LNCaP clone FGC (cell line): ENCODE measurements around the gene ALCAM.

Experiments used
- DNase-seq: peaks from one replicate; pipeline ENCODE4 v3.0.0-alpha.2; 2011; ENCODE audit warnings: low read depth
- H3K4me3 ChIP-seq: 2 replicates; pipeline ENCODE4 v1.5.1; 2011; ENCODE audit warnings: mild to moderate bottlenecking, low read depth, low read length, control low read depth
- TF ChIP-seq, protein P1 (sequence below): IDR thresholded peaks from 2 replicates; pipeline ENCODE4 v1.5.1; 2012; ENCODE audit warnings: mild to moderate bottlenecking; ENCODE audit not compliant: control insufficient read depth, insufficient read depth; ENCODE audit errors: extremely low read depth

ALCAM gene

DNA sequence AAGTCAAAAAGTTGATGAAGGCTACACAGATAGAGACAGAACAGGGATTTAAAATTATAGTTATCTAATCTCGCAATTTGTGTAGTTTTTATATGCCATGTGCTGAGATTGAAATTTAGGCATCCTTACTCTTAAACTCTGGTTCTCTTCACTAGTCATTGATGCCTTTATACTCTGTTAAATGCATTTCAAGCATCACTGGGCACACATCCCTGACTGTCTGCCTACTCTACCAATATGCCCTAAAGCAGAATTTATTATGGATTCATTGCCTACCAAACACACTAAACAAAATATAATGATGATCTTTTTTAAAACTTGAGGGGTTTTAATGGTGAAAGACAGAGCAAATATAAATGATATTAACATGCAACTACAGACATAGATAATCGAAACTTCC, 10.3 kb upstream of the ALCAM start:
- no peak for DNase-seq
- TF ChIP-seq, protein P1, sequence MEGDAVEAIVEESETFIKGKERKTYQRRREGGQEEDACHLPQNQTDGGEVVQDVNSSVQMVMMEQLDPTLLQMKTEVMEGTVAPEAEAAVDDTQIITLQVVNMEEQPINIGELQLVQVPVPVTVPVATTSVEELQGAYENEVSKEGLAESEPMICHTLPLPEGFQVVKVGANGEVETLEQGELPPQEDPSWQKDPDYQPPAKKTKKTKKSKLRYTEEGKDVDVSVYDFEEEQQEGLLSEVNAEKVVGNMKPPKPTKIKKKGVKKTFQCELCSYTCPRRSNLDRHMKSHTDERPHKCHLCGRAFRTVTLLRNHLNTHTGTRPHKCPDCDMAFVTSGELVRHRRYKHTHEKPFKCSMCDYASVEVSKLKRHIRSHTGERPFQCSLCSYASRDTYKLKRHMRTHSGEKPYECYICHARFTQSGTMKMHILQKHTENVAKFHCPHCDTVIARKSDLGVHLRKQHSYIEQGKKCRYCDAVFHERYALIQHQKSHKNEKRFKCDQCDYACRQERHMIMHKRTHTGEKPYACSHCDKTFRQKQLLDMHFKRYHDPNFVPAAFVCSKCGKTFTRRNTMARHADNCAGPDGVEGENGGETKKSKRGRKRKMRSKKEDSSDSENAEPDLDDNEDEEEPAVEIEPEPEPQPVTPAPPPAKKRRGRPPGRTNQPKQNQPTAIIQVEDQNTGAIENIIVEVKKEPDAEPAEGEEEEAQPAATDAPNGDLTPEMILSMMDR = no peak

DNA sequence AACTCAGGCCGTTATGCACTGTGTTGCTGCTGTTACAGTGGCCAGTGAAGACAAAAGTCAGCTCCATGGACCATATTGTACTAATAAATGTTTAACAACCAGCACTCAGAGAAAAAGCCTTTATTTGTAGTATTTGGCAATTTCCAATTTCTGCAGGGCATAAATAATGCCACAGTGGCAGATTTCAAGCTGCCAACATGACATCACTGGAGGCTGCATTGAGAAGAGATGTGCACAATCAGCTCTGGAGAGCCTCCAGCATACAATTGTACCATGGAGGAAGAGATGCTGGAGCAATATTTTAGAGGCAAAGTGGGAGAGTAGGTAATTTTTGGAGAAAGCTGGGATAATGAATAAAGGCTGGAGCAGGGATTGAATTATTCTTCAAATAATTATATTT, 9.7 kb upstream of the ALCAM start:
- no peak overlapping the region for H3K4me3 ChIP-seq
- TF ChIP-seq, protein P1 = no peak
- no peak for DNase-seq

More for the DNA sequence above, 10.3 kb upstream of the ALCAM start:
- no peak overlapping the region for H3K4me3 ChIP-seq

DNA sequence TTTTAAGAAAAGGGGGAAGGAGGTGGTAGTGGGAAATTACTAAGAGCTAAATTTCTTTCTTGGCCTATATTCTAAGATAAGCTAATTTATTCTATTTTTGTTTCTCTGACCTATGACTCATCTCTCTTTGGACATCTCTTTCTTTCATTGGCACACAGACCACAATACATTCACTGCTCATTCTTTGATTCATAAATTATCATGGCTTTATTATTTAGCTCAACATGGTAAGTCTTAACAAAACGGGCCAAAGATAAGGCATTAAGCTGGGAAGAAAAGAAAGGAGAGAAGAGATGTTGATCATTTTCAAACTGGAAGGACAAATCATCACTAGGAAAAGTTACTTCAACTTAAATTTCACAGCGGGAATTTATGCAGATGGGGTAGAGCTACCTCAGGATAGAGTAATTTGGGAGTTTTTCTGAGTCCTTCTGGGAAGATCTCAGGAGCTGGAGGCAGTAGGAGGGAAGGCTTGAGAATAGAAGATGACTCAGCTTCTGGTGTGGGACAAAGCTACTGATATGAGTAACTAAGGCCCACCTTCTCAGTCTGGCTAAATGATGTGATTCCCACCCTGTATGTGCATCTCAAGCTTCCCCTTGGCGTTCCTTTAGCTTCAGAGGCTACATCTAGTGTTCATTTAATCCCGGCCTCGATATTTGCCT, 7.5 kb upstream of the ALCAM start:
- no peak overlapping the region for H3K4me3 ChIP-seq
- TF ChIP-seq, protein P1 = no peak
- no peak for DNase-seq

DNA sequence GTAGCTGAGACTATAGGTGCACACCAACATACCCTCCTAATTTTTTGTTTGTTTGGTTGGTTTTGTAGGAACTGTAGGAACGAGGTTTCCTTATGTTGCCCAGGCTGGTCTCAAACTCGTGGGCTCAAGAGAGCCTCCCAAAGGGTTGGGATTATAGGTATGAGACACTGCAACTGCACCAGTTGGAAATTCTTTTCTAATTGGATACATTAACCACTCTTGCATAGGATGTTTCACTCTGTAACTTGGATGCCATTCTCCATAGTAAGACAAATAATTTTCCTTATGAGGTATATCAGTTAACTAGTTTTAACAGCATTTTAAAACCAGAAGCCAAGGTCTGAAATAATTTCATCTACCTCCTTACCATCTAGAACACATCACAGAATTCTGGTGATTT, 6.7 kb upstream of the ALCAM start:
- TF ChIP-seq, protein P1 = no peak
- no peak for DNase-seq

DNA sequence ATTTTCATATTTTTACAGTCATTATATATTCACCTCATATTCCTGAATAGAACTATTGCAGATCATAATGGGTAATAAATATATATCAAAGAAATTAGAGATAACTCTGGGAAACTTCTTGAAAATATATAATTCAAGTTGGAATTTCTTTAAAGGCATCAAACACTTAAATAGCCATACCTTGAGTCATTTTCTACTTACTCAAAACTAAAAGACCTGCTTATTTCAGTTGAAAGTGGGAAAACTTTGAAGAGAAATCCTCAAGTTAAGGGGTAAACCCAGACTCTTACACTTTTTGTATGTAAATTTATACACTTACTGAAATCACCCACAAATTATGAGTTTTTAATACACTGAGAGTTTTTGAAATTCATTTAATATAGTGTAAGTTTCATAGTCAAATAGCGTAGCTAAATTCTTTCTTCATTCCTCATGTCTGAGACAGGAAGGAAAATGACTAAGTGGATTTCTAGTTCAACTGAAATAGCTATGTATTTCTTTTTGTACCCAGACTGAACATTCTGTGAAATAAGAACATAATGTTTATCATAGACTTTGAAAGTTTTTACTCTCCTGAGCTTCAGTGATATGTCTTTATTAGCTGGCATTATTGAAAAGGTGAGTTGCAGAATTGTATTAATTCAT, 4.6 kb upstream of the ALCAM start:
- DNase-seq = no peak
- TF ChIP-seq, protein P1 = no peak
- no peak overlapping the region for H3K4me3 ChIP-seq

More for the DNA sequence above, 6.7 kb upstream of the ALCAM start:
- no peak overlapping the region for H3K4me3 ChIP-seq

DNA sequence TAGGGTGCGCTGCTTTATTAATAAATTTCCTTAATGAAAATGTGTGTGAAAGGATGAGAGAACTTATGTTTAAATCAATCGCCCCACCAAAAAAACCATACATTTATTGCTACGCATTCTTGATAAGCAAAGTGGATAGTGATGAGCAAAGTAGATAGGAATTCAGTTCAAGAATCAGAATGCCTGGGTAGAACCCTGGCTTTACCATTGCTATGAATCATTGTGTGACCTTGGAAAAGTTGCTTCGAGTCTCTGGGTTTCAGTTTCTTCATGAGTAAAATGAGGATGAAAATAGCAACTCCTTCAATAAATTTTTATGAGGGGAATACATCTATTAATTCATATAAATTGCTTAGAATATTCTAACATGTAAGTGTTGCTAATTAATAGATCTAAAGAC, 2.6 kb upstream of the ALCAM start:
- TF ChIP-seq, protein P1 = no peak
- H3K4me3 ChIP-seq = no peak overlapping the region
- DNase-seq = no peak

DNA sequence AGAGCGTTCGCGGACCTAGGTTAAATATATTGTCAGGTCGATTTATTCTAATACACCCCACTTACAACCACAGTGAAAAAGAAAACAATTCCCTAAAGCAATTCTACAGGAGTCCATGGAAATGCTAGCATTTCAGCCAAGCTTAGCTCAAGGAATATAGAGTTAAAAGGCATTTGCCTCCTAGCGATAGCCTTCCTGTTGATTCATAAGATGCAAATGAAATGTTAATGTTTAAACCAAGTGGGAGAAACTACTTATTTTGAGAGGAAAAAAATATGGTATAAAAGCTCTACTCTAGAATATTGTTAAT, 1.7 kb upstream of the ALCAM start:
- DNase-seq = no peak
- TF ChIP-seq, protein P1 = no peak
- H3K4me3 ChIP-seq = no peak overlapping the region
